SK-N-DZ (cell line): ENCODE measurements around the gene ACOT11.
"Not testable (repeated sequence)": the region's sequence is repeated elsewhere in the genome, so short reads cannot be mapped to it uniquely, and the experiment has no call there.

Experiments used
- DNase-seq: peaks from one replicate; pipeline ENCODE4 v3.0.0-alpha.2; 2015; ENCODE audit warnings: low spot score

Gene ACOT11

DNA sequence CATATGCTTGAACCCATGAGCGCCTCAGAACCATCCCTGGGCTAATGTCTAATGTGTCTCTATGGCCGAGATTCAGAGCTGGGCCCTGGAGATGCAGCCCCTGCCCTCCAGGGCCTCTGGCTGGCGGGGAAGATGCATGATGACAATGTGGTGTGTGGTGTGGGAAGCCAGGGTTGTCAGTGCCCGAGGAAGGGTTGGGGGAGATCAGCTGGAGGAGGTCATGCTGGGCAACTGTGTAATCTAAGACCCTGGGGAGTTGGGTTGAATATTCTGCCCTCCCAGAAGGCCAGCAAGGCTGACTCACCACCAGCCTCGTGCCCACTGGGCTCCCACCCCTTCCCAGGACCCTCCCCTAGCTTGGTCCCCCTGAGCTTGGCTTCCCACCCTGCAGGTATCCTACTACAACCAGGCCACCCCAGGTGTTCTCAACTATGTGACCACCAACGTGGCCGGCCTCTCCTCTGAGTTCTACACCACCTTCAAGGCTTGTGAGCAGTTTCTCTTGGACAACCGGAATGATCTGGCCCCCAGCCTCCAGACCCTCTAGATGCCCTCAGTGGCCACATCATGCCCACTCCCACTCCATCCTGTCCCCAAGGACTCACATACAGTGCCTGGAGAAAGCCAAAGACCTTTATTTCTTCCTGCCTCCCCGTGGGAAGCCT, 60.7 kb downstream of the ACOT11 start:
- DNase-seq, result no peak

DNA sequence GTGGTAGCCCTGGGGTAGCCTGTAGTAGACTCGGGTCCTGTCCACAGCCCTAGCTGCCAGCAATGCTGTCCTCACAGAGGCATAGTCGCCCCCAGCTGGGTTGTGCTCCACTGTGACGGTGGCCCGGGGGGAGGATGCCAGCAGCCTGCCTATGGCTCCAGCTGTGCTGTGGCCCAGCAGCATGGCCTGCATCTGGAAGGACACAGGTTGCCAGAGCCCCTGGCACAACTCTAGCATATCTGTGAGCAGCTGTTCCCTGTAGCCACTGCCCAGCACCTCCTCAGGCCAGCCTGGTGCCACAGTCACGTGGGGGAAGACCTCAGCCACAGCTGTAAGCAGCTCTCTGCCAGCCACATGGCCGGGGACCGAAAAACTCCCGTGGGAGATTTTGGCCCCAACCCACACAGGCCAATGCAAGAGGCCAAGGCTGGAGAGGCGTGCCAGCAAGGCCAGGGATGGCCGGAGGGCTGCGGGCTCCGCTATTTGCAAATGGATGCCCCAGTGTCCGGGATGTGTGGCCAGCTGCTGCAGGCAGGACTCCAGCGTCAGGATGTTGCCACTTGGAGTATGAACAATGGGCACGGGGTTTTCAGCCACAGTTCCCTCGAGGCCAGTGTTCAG, 61.4 kb downstream of the ACOT11 start:
- DNase-seq, result no peak

DNA sequence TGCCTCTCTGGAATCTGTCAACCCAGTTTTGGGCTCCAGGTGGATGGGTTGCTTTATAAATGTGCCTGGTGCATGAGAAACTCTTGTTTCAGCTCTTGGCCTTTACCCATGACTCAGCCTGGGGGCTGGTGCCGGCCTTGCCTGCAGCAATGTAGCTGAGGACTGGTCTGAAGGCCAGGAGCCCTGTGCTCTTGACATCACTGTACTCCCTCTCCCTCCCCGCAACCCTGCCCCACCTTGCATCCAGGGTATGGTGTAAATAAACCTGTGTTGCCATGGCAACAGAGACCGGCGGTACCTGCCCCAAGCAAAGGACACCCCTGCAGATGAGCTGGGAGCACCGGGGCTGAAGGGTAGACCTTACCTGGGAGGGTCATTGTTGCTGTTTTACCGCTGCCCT, 62.0 kb downstream of the ACOT11 start:
- no peak for DNase-seq

DNA sequence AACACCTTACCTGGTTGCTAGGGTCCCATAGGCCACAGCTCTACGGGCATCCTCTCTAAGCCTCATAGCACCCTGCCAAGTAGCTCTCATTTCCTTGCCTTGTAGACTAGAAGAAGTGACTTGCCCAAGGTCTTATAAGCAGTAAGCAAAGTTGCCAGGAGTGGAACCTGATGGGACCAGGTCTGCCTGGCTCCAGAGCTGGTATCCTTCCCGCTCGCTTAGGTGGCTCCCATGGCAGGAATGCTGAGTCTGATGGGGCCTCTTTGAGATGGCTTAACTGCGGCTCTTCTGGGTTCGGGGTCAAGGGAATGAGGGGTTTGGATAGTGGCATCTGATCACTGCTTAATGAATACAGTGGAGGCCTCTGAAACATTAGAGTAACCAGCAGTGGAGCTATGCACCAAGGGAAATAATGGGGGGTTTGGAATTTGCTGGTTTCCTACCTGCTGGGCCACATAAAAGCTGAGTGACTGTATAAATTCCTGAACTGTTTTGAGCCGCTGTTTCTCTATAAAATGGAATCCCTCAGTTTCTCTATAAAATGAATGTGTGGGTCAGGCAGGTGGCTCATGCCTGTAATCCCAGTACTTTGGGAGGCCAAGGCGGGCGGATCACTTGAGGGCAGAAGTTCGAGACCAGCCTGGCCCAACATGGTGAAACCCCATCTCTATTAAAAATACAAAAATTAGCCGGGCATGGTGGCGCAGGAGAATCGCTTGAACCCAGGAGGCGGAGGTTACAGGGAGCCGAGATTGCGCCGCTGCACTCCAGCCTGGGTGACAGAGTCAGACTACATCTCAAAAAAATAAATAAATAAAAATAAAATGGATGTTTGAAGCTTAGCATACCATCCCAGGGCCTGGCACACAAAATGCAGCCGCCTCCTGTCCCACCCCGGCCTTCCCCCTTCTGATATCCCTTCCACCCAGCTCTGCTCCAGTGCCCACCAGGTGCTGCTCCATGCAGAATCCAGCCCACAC, 62.9 kb downstream of the ACOT11 start:
- no peak for DNase-seq

DNA sequence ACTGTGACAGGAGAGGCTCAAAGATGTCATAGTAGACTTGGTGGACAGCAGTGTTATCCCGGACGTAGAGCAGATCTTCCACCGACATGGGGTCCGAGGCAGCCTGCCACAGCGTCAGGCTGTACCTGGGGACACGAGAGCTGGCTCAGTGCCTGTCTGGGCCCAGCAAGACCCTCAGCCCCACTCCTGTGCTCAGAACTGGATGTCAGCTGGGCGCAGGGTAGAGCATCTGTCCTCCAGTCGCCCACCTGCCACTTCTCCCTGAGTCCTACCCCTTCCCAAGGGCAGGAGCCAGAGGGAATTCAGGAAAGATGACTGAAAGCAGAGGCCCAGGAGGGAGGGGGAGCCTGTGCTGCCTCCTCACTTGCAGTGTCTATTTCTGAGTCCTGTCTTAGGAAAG, 63.6 kb downstream of the ACOT11 start:
- DNase-seq, result no peak

DNA sequence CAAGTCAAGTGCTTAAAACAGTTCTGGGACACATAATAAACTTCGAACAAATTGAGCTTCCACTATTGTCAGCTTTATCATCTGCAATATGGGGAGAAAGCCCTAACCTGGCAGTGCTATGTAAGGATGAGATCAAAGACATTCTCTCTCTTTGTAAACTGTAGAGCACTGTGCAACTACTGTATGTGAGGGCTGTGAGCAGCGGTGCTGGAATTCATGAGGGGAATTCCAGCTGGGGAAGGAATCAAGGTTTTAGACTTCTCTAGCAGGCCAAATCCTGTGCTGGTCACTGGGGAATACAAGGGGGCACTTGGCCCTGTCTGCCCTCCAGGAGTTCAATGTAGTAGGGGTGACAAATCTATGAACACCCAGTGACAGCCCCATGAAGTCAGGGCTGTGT, 66.0 kb downstream of the ACOT11 start:
- DNase-seq, result no peak

DNA sequence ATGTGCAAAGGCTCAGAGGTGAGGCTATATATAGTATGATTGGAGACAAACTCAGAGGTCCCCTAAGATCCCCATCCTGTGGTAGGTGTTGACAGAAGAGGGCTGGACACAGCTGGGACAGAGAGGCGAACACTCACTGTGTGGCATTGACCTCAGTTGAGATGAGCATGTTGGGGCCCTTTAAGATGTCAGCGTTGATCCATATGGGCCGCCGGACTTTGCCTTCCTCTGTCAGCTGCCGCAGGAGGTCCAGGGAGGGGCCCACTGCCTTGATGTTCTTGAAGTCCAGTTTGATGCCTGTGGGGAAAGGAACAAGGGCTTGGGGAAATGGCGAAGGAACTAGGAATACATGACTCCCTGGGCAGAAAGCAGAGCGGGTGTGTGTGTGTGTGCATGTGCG, 66.5 kb downstream of the ACOT11 start:
- no peak for DNase-seq

DNA sequence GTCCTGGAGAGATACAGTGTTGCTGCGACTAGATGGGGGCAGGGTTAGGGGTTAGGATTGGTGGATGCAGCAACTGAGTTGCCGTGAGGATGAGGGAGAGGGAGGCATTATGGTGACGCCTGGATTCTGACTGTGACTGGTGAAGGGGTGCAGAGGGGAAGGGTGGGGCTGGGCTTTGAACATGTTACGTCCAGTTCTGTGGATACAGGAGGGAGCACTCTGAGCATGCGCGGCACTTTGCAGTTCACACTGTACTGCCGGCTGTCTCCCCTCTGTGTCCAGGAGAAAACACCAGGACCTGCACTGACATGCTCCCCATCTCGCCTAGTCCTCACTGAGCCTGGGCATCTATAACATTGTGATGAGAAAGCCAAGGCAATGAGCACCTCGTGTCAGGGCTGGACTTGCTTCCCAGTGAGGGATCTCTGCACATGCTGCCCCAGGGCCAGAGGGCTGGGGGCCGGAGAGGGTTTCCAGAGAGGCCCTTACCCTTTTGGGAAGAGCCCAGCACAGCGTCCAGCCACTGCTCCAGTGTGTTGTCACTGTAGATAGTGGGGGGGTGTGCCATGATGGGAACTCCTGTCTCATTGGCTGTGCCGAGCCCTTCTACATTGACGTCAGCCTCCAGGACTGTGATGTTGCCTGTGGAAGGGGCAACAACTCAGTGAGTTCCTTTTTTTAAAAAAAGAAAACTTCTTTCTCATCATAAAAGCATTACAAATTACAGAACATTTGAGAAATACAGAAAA, 67.7 kb downstream of the ACOT11 start:
- DNase-seq, result peak; percentile 44

DNA sequence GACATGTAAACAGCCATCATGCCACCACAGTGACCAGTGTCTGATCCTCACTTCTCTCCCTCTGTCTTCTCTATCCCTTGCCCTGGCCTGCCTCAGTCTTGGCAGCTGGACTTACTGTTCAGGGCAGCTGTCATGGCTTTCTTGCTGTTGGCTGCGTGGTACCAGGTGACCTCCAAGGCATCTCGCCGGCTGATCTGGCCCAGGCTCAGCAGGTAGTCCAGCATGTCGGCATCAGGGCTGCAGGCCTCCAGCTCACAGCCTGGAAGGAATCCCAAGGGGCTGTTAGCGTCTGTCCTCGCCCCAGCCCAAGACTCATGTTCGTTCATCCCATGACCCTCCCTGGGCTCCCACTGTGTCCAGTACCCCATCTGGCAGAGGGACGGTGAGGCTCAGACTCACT, 71.7 kb downstream of the ACOT11 start:
- peak; percentile 15 for DNase-seq

DNA sequence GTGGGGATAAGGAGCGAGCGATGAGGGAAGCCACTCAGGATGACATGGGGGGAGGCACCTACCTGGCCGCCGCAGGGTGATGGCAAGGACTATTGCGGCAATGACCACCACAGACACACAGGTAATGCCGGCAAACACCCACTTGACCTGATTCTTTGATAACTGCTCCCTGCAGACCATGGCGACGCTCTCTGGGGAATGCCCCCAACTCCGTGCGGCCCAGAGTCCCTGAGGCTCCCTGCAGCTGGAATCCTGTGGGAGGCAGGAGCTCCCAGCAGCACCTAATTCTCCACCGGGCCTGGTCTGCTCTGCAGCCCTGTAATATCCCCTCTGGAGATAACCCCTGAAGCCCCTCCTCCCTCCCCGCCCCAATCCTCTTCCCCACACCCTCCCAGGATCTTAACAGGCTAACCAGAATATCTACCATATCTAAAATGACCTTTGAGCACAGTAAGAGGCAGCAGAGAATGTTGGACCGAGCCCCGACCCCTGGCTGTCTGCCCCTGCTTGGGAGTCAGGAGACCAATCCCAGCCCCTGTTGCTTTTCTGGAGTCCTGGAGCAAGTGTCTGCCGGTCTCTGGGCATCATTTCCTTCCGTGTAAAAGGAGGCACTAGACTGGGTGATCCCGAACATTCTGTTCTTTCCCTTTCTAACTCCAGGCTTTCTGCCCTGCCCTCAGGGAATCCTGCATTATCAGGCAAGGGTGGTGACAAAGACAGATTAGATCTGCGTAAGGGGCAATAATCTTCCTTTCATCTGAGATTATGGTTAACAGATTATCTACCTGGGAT, 75.4 kb downstream of the ACOT11 start, which contains the start of gene FAM151A:
Gene FAM151A (minus strand): TSS at position 310 of the 792 bp plus-strand sequence. CDS start 130 bp downstream, at position 180.
- peak; percentile 31 for DNase-seq

DNA sequence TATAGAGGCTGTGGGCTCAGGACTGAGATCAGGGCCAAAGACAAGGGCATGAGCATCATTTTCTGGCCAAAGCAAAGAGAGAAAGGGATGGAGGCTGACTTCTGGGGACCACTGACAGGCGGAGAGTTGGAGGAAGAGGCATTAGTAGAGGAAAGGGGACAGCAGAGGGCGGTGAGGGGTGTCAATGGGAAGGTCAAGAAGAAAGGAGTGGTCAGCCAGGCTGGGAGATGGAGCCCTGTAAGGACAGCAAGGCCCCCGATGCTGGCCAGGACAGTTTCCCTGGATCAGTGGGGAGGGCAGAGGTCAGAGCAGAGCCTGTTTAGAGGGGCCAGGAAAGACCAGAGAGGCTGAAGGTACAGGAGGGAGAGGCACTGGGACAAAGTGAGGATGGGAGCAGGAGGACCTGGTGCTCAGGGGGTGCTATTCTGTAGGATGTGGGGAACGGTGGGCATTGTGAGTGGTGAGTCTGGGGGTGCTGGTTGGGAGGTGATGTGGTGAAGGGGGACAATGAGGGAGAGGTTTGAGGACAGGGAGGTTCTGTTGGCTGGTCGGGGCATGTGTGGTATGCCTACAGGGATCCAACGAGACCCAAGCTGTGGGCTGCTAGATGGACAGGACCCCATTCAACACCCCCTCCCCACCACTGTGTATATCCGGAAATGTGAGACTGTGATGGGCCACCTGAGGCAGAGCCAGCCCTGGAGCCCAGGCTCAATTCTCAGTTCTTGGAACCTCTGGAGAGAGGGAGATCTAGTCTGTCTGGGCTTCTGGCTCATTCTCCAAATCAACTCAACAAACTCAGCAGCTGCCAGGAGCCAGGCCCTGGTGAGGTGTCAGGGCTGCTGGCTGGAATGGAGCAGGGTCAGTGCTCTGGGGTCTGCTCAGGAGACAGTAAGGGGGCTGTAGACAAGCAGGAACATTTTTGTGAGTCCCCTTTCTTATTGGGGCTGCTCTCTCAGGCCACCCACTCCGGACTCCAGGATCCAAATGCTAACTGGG, 76.7 kb downstream of the ACOT11 start:
- DNase-seq, result no peak

DNA sequence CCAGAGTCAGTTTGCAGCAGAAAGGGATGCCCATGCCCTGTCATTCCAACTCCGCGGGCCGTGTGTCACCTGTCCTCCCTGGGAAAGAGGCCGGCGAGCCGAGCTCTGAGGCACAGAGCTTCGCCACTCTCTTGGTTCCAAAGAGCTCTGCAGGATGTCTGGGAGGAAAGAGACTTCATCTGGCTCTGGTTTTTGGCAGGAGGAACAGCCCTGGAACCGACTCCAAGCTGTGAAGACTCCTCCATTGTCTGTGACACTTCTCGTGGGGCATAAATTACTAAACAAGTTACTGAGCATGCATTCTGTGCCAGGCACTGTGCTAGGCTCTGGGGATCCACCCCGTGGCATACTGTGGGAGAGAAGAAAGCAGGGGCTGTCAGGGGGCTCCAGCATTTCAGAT, 79.2 kb downstream of the ACOT11 start:
- DNase-seq, result no peak

DNA sequence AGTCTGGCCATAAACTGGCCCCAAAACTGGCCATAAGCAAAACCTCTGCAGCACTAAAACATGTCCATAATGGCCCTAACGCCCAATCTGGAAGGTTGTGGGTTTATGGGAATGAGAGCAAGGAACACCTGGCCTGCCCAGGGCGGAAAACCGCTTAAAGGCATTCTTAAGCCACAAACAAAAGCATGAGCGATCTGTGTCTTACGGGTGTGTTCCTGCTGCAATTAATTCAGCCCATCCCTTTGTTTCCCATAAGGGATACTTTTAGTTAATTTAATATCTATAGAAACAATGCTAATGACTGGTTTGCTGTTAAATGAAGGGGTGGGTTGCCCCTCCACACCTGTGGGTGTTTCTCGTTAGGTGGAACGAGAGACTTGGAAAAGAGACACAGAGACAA, 87.8 kb downstream of the ACOT11 start:
- not testable (repeated sequence) for DNase-seq

DNA sequence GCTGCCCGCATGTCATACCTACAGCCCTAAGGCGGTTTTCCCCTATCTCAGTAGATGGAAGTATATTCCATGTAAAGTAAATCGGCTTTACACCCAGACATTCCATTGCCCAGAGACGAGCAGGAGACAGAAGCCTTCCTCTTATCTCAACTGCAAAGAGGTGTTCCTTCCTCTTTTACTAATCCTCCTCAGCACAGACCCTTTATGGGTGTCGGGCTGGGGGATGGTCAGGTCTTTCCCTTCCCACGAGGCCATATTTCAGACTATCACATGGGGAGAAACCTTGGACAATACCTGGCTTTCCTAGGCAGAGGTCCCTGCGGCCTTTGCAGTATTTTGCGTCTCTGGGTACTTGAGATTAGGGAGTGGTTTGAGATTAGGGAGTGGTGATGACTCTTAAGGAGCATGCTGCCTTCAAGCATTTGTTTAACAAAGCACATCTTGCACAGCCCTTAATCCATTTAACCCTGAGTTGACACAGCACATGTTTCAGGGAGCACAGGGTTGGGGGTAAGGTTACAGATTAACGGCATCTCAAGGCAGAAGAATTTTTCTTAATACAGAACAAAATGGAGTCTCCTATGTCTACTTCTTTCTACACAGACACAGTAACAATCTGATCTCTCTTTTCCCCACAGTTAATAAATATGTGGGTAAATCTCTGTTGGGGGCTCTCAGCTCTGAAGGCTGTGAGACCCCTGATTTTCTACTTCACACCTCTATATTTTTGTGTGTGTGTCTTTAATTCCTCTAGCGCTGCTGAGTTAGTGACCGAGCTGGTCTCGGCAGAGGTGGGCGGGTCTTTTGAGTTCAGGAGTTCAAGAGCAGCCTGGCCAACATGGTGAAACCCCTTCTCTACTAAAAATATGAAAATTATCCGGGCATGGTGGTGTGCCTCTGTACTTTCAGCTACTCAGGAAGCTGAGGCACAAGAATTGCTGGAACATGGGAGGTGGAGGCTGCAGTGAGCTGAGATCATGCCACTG, 88.7 kb downstream of the ACOT11 start:
- DNase-seq, result not testable (repeated sequence)

DNA sequence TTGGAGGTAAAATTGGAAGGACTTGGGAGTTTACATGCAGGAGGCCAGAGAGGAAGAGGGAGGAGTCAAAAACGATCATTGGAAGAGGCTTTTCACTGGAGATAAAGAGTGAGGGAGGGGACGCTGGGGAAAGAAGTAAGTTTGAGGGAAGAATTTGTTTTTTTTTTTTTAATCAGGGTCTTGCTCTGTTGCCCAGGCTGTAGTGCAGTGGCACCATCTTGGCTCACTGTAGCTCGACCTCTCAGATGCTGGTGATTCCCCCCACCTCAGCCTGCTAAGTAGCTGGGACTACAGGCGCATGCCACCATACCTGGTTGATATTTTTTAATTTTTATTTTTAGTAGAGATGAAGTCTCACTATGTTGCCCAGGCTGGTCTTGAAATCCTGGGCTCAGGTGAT, 92.3 kb downstream of the ACOT11 start:
- no peak for DNase-seq

DNA sequence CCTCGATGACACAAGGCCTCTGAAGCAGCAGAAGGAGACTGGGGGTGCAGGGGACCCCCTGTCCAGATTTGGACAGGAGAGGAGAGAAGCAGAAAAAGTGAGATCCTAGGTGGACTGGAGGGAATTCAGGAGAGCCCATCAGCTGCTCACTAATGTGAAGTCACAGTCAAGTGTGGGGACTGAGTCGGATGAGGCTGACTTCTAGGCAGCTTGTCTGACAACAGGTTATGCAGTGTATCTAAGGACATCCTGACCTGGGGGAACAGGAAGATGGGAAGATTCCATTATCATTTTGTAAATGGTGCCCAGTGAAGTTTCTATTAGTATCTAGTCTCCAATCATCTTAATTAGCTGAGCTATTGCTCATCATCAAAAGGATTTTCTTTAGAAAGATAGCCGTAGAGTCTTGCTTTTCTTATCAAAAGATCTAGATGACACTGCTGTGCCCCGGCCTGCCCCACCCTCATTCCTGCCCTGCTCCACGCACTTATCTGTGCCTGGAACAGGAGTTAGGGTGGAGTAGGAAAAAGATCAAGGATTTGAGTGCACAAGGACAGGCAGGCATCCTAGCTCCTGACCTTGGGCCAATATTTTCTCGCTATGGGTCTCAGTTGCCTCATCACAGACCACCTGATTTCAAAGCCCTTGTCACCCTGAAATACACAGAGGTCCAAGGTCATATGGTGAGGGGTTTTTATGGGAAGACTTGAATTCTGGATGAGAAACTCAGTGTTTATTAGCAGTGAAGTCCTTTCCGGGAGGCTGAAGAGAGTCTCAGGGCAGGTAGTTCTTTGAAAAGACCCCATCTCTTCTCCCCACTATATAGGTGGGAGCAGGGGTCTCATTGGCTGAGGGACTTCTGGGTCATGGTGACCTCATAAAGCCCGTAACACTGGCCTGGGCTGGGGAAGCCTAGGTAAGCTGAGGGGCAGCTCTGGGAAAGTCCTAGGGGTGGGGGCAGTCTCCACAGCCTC, 93.1 kb downstream of the ACOT11 start, which contains the start of gene MROH7:
Gene MROH7 (plus strand): TSS at position 924 of the 974 bp plus-strand sequence. CDS start 11,141 bp downstream, outside the sequence.
- no peak for DNase-seq

DNA sequence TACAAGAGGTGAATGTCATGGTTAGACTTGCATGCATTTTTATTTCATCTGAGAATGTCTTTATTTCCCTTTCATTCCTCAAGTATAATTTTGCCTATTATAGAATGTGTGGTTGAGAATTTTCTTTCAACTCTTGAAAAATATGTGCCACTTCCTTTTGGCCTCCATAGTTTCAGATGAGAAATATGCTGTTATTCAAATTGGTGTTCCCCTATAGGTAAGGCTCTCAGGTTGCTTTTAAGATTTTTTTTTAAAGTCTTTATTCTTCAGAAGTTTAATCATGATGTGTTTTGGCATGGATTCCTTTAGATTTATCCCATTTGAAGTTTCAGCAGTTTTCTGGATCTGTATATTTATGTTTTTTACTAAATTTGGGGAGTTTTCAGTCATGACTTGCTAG, 95.7 kb downstream of the ACOT11 start:
- no peak for DNase-seq
